Endothelial cell (in vitro differentiated cells): ENCODE results near the gene PLET1. TPM values are rescaled to one million over a fixed set of nuclear protein-coding genes. Genes with fewer than 3 reads are reported as not detected.

Experiments
- DNase-seq: peaks from one replicate; pipeline ENCODE4 v3.0.0; 2021; ENCODE audit warnings: low spot score
- H3K27ac Mint-ChIP-seq: one replicate; pipeline ENCODE4 v1.8.0; 2021; ENCODE audit warnings: mixed read lengths, inconsistent platforms; ENCODE audit not compliant: unreplicated experiment
- H3K27me3 Mint-ChIP-seq: one replicate; pipeline ENCODE4 v1.8.0; 2021; ENCODE audit warnings: mild to moderate bottlenecking, moderate library complexity, mixed read lengths, inconsistent platforms; ENCODE audit not compliant: unreplicated experiment
- H3K36me3 Mint-ChIP-seq: one replicate; pipeline ENCODE4 v1.8.0; 2021; ENCODE audit warnings: mild to moderate bottlenecking, low read depth, mixed read lengths, inconsistent platforms; ENCODE audit not compliant: unreplicated experiment
- H3K4me1 Mint-ChIP-seq: one replicate; pipeline ENCODE4 v1.8.0; 2021; ENCODE audit warnings: mild to moderate bottlenecking, mixed read lengths, inconsistent platforms; ENCODE audit not compliant: unreplicated experiment
- H3K4me3 Mint-ChIP-seq: one replicate; pipeline ENCODE4 v1.8.0; 2021; ENCODE audit warnings: mild to moderate bottlenecking, mixed read lengths, inconsistent platforms; ENCODE audit not compliant: unreplicated experiment
- H3K9me3 Mint-ChIP-seq: one replicate; pipeline ENCODE4 v1.8.0; 2021; ENCODE audit warnings: mixed read lengths, inconsistent platforms; ENCODE audit not compliant: unreplicated experiment
- total RNA-seq: library from RNA; stranded (reverse); fragmentation: NEBNext Ultra II Directional; extraction: Animal tissue kit (Norgen Biotek cat#: 25700); gene quantifications from one replicate; pipeline ENCODE4 v1.2.1, GENCODE V29; 2021; ENCODE audit not compliant: unreplicated experiment
- TF ChIP-seq, protein P1 (sequence below): fragments of 200-600 bp; sonication (generic); IDR thresholded peaks from one replicate; pipeline ENCODE4 v1.5.0; 2021; ENCODE audit warnings: antibody characterized with exemption; ENCODE audit not compliant: unreplicated experiment

The PLET1 gene
- total RNA-seq, 1 donor from 2014 or later, result not detected

GRCh38 chr11:112223754-112224532 is 36.7 kb downstream of the PLET1 start:
- DNase-seq, result no peak
- Mint-ChIP-seq H3K4me3 (no peak overlapping the region), H3K4me1 (peaks cover 20% of the 10 kb centered on the region), H3K27me3 (peaks cover 3% of the 10 kb centered on the region), H3K9me3 (no peaks in the 10 kb centered on the region), H3K27ac (no peak overlapping the region), H3K36me3 (peaks cover 4% of the 10 kb centered on the region)
- TF ChIP-seq, protein P1, sequence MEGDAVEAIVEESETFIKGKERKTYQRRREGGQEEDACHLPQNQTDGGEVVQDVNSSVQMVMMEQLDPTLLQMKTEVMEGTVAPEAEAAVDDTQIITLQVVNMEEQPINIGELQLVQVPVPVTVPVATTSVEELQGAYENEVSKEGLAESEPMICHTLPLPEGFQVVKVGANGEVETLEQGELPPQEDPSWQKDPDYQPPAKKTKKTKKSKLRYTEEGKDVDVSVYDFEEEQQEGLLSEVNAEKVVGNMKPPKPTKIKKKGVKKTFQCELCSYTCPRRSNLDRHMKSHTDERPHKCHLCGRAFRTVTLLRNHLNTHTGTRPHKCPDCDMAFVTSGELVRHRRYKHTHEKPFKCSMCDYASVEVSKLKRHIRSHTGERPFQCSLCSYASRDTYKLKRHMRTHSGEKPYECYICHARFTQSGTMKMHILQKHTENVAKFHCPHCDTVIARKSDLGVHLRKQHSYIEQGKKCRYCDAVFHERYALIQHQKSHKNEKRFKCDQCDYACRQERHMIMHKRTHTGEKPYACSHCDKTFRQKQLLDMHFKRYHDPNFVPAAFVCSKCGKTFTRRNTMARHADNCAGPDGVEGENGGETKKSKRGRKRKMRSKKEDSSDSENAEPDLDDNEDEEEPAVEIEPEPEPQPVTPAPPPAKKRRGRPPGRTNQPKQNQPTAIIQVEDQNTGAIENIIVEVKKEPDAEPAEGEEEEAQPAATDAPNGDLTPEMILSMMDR, result no peak

- H3K27me3 Mint-ChIP-seq, result peaks cover 3% of the 10 kb centered on the region
- no peak for DNase-seq
- H3K36me3 Mint-ChIP-seq, result peaks cover 4% of the 10 kb centered on the region
- H3K4me1 Mint-ChIP-seq, result peaks cover 20% of the 10 kb centered on the region
- no peak overlapping the region for H3K27ac Mint-ChIP-seq
- no peaks in the 10 kb centered on the region for H3K9me3 Mint-ChIP-seq
- TF ChIP-seq, protein P1, result no peak
- H3K4me3 Mint-ChIP-seq, result no peak overlapping the region
These were observed 37.5 kb downstream of the PLET1 start for GRCh38 chr11:112223121-112223520.

DNA sequence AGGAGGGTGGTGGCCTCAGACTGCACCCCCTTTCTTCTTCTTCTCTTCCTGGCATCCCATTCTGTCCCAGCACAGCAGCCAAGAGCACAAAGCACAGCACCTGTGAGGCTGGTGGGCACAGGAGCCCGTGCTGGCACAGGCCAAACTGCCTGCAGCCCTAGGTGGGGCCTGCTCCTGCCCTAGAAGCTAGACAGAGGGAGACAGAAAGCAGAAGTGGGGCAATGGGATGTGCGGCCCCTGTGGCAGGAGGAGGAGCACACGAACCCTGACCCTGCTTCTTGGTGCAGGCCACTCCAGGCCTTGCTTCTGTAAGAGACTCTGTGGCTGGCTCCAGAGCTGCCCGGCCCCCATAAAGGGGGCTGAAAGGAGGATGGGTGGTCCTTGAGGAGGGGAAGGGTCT is 38.4 kb downstream of the PLET1 start:
- H3K27ac Mint-ChIP-seq, result no peak overlapping the region
- H3K36me3 Mint-ChIP-seq, result peaks cover 3% of the 10 kb centered on the region
- no peaks in the 10 kb centered on the region for H3K9me3 Mint-ChIP-seq
- no peak for DNase-seq
- H3K4me1 Mint-ChIP-seq, result peaks cover 16% of the 10 kb centered on the region
- TF ChIP-seq, protein P1, result no peak
- H3K4me3 Mint-ChIP-seq, result no peak overlapping the region
- H3K27me3 Mint-ChIP-seq, result peaks cover 2% of the 10 kb centered on the region

GRCh38 chr11:112221274-112221835 is 39.3 kb downstream of the PLET1 start:
- DNase-seq, result no peak
- TF ChIP-seq, protein P1, result no peak
- no peak overlapping the region for H3K27ac Mint-ChIP-seq
- H3K9me3 Mint-ChIP-seq, result no peaks in the 10 kb centered on the region
- H3K4me3 Mint-ChIP-seq, result no peak overlapping the region
- H3K4me1 Mint-ChIP-seq, result peaks cover 9% of the 10 kb centered on the region
- H3K27me3 Mint-ChIP-seq, result no peaks in the 10 kb centered on the region
- no peaks in the 10 kb centered on the region for H3K36me3 Mint-ChIP-seq

GRCh38 chr11:112219476-112220232 is 41.0 kb downstream of the PLET1 start:
- peak; percentile 36 for DNase-seq
- Mint-ChIP-seq H3K27me3 (no peaks in the 10 kb centered on the region), H3K9me3 (no peaks in the 10 kb centered on the region), H3K4me1 (peaks cover 9% of the 10 kb centered on the region), H3K27ac (peak overlapping the region; percentile 32), H3K36me3 (no peaks in the 10 kb centered on the region), H3K4me3 (no peak overlapping the region)
- TF ChIP-seq, protein P1, result peak; percentile 72
